ENCODE results near the gene PERCC1.
"Not testable (repeated sequence)": the region's sequence is repeated elsewhere in the genome, so short reads cannot be mapped to it uniquely, and the experiment has no call there.

PERCC1 gene

GRCh38 chr16:1435921-1436697, 5.2 kb downstream of the PERCC1 start:
- no peak for DNase-seq

- DNase-seq = no peak
Measured at GRCh38 chr16:1436731-1437355, 6.0 kb downstream of the PERCC1 start.

- DNase-seq = no peak
Measured at GRCh38 chr16:1437606-1438005, 6.7 kb downstream of the PERCC1 start.

- DNase-seq = no peak
Measured at GRCh38 chr16:1438229-1439057, 7.6 kb downstream of the PERCC1 start.

GRCh38 chr16:1439058-1439698, 8.3 kb downstream of the PERCC1 start:
- DNase-seq = no peak

- not testable (repeated sequence) for DNase-seq
Measured at GRCh38 chr16:1439699-1440074, 8.8 kb downstream of the PERCC1 start.

GRCh38 chr16:1441391-1441829, 10.5 kb downstream of the PERCC1 start:
- no peak for DNase-seq

- DNase-seq = no peak
Measured at GRCh38 chr16:1442697-1443096, 11.8 kb downstream of the PERCC1 start.

- DNase-seq = no peak
Measured at GRCh38 chr16:1443403-1443973, 12.6 kb downstream of the PERCC1 start.

GRCh38 chr16:1443980-1444729, 13.3 kb downstream of the PERCC1 start, which contains the start of gene CCDC154:
TSS of gene CCDC154 (minus strand) at chr16:1444556. CDS start at chr16:1444322, 234 bp downstream.
- no peak for DNase-seq

- no peak for DNase-seq
Measured at GRCh38 chr16:1444730-1445517, 14.0 kb downstream of the PERCC1 start.

- no peak for DNase-seq
Measured at GRCh38 chr16:1445518-1446203, 14.8 kb downstream of the PERCC1 start.

GRCh38 chr16:1446296-1447080, 15.6 kb downstream of the PERCC1 start:
- DNase-seq = no peak

- DNase-seq = no peak
Measured at GRCh38 chr16:1447965-1448364, 17.1 kb downstream of the PERCC1 start.

- no peak for DNase-seq
Measured at GRCh38 chr16:1448536-1449116, 17.7 kb downstream of the PERCC1 start.

- DNase-seq = no peak
Measured at GRCh38 chr16:1449201-1449788, 18.4 kb downstream of the PERCC1 start.

GRCh38 chr16:1450218-1450617, 19.3 kb downstream of the PERCC1 start:
- DNase-seq = no peak

- DNase-seq = no peak
Measured at GRCh38 chr16:1450841-1451240, 20.0 kb downstream of the PERCC1 start.
